Heart left ventricle (tissue), 13 donors: ENCODE data around the gene SCYGR2.

Experiments
- CTCF ChIP-seq, 12 donors: fragments of 200-600 bp; sonication (generic) in 4 of 12; IDR thresholded peaks; one replicate each; pipeline versions ENCODE4 v1.5.0 to v1.8.0; 2018 to 2022; ENCODE audit warnings: antibody characterized with exemption in 12 of 12, mild to moderate bottlenecking in 5 of 12
- POLR2A ChIP-seq, 2 donors: fragments of 450-650 bp; IDR thresholded peaks; one replicate each; pipeline ENCODE4 v1.6.1; 2017; ENCODE audit warnings: antibody characterized with exemption in 2 of 2, mild to moderate bottlenecking in 2 of 2, moderate library complexity in 2 of 2
- donor health status: ischemic (EF 13 %, LVEDD 7.1; RV severe dilation, severe dysfunction).
- donor health status: DM: no; HTN: yes; CAD: no.
- donor health status: DM: no; HTN: no; CAD: no.
- donor health status: ischemic (EF 25% LVEDD 6.9; RV normal size, moderate dysfunction).
- donor health status: ischemic (EF 25% LVEDD 5.7; RV mildly dilated, moderate dysfunction).
- donor health status: ischemic (EF 35%, LVEDD 5.7; RV mildly dilated, moderate dysfunction).
- donor health status: nonischemic (EF 11% LVEDD 7.7; RV severe dilation, severe dysfunction).
- donor health status: DM: yes; HTN: yes; CAD: no.
- donor health status: PGD.
- donor health status: ischemic (EF 29% LVEDD 5.4; RV normal size, mild dysfunction).
- donor health status: nonischemic (EF 23%, LVEDD 6.1; RV moderate dilation, normal function).

- TF ChIP-seq CTCF (IDR thresholded peaks at IDR 0.05): no peak
- TF ChIP-seq POLR2A (IDR thresholded peaks at IDR 0.05): no peak
These were observed 28.1 kb upstream of the SCYGR2 start for GRCh38 chr2:227570615-227571014.
